NCI-H2081 treated with DMSO at 0.1 percent for 48 hours (cell line): ENCODE results near the gene MACC1.
"Not testable (repeated sequence)": the region's sequence is repeated elsewhere in the genome, so short reads cannot be mapped to it uniquely, and the experiment has no call there.

Experiments
- DNase-seq: peaks from one replicate; lab custom pipeline; 2025; lab: John Stamatoyannopoulos, UW

MACC1 gene

DNA sequence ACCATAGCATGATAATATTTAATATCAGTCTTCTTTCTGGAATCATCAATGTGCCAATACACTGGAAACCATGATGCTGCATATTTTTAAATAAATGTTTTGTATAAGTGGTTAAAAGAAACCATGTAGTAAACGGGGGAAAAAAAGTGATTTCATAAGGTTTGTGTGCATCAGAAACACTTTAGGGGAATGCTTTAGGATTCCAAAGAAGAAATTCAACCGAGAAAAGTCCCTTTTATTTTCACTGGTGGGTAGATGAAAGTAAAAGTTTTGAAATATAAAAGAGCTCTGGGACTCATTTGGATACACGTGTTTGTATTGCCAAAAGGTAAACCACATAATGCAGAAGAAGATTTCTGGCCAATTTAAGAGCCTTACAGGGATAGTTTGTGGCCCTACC is 11.9 kb upstream of the MACC1 start:
- DNase-seq = no peak

GRCh38 chr7:20228654-20229053 is 11.5 kb upstream of the MACC1 start:
- DNase-seq = no peak

DNA sequence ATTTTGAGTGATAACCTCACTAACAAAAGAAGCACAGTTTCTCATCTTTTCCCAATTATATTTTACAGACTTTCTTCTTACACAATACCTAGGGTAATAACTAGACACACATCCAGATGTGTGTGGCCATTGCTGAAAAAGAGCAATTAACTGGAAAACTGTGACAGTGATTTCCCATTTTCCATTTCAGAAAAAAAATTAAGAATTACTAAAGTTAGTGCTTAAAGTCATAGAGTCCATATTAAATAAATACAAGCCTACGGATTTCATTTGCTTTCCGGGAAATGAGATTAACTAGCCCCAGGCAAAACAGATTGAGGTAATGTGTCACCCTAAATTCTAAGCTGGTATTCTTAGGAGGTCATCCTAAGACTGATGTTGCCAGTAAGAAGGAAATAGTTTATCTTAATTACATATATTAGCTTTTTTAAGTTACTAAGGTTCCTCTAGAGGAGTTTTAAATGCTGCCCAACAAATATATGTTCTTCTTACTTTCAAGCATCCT is 10.2 kb upstream of the MACC1 start:
- no peak for DNase-seq

GRCh38 chr7:20226860-20227259 is 9.7 kb upstream of the MACC1 start:
- no peak for DNase-seq

DNA sequence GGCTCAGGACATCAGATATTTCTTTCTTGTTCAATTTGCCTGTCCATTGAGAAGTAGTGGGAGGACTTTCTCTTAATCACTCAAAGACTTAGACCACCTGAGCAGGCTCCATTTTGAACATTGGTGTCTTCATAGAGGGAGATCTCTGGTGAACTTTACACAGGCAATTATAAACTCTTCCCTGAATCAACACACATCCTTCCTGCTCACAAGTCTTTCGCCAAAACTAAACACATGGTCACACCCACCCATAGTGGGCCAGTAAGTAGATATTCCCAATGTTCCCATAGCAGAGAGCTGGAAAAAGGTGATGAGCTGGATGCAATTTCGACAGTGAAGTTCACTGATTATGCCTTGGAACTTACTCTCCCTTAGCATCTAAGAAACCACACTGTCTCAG is 8.2 kb upstream of the MACC1 start:
- no peak for DNase-seq

DNA sequence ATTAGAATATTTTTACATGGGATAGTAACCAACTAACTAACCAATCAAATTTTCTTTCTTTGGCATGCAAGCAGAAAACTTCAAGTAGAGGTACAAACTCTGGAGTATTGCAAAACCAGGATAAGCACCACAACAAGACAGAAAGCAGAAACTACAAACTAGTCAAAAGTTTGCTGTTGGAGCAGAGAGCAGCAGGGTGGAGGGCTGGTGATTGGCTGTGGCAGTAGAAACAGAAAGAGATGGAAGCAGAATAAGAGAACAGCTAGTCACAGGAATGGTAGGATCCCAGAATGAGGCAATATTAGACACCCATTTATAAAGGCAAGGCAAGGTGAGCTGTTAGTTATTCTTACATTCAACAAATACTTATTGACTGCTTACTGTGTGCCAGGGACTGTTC is 6.8 kb upstream of the MACC1 start:
- no peak for DNase-seq

DNA sequence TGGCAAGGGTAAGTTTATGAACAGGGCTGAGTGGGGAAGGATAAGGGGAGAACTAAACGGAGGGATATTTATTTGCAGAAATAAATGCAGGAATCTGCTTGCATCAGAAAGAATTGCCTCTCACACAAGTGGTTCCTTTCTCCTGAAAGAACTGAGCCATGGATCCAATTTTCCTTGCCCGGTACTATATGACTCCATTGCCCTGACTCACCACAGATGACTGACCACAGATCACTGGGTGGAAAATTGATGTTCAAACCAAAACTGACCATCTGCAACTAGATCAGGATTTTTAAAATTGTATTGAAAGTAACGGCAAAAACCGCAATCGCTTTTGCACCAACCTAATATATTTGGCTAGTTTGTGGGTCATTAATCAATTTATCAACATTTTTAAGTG is 6.2 kb upstream of the MACC1 start:
- DNase-seq = no peak

GRCh38 chr7:20222219-20222828 is 5.1 kb upstream of the MACC1 start:
- DNase-seq = no peak

DNA sequence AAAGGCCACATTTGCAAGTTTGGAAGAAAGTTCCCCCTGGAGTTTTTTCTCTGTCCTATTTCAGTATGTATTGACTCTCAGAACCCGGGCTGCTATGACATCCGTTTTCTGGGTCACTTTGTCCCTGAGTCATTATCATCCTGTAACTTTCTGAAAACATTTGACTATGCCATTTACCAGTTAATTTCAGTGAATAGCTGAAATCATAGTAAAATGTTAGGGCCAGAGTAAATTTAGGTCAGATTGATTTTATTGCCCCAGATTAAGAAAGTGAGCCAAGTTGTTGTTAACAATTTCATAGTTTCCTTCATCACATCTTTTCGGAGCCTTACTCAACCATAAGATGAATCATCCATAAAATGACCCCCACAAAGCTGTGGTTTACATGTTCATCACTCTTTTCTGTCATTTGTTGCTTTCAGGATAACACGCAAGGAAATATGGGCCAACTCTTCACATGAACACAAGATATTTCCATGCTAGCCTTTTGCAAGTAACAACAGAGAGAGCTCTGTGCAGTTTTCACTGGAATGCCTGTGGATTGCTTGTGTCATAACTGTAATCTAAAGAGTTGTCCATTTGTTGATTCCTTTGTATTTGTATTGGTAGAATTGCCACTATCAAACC is 3.9 kb upstream of the MACC1 start:
- DNase-seq = no peak

DNA sequence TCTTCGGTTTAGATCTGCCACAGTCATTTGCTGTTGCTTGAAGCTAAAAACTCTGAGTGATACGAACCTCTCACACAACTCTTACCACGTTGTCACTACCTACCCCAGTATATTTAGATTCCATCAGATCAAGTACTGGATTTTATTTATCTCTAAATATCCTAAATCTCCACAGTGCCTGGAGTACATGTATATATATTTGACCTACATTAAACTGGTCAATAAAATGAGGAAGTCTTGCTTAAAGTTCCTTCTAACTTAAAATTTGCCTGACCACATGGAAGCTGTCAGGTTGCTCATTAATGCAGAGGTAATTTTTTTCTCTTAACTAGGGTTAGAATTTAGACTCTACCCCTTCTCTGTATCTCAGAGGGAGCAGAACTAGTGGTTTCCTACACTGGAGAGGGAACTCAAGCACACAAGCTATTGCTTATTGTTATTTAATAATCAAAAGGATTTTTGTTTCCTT is 3.1 kb upstream of the MACC1 start:
- DNase-seq = no peak

DNA sequence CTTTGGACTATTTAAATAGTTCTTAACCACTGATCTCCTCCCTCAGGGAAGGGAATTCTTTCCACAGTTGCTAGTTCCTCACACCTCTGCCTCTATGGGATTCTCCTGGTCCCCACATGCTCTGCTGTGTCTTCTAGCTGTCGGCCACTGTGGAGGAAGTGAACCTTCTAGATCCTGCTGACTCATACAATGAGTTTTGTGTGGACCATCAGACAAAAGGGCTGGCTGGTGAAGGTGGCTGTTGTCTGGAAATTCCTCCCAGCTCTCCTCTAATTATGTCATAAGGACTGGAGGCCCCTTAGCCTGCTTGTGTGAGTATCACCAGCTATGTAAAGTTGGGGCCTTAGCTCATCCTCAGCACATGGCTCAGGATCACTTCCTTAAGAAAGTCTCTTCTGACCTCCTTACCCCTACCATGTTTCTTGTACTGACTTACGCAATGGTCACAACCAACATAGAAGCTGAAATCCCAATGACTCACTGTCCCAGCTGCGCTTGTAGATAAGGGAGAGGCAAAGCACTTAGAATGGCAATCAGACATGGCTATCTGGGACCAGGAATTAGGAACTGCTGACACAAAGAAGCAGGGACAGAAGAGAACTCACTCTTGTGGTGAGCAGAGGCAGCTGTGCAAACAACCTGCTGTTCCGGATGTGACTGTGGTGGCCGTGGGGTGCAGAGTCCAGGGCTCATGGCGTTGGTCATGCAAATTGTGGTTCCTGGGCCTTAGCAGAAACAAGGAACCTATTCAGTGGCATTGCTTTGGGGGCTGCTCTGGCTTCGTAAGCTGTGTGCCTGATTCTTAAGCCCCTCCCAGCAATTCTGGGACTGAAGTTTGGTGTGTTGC is 2.5 kb upstream of the MACC1 start:
- DNase-seq = no peak

GRCh38 chr7:20219062-20219445 is 1.9 kb upstream of the MACC1 start:
- DNase-seq = no peak

DNA sequence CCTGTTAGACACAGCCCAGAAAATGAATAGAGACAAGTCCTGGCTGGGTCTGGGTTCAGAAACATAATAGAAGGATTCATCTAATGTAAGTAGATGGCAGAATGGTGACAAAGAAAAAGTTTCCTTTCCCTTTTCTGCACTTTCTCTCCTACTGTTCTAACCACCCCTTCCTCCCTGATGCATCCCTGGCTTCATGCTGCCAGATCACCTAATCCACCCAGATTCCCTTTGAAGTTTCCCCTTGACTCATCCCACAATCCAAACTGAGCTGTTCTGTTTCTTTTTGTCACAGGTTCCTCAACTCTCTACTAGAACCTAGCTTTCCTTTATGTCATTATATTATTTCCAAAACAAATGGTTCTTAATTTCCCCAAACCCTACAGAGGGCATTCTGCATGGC is 1.1 kb upstream of the MACC1 start:
- DNase-seq = no peak

DNA sequence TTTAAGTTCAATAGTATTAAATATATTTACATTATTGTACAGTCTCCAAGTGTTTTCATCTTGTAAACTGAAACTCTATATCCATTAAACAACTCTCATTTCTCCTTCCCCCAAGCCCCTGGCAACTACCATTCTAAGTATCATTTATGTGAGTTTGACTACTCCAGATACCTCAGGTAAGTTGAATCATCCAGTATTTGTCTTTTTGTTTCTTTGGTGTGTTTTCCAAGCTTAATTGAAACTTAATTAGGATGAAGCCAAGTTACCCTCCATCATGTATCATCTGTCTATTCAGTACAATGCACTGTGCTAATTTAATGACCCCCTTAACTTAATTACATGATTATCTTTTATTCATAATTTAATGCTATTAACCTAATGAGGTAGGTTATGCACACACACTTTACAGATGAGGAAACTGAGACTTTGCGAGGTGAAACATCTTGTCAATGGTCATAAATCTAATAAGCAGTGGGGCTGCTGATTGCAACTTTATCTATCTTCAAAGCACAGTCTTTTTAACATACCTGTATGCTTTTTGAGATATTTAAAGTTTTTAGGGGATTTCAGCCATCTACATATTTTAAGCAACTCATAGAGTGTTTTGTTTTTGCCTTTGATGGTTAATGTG is 663 bp downstream of the MACC1 start:
- DNase-seq = no peak

- no peak for DNase-seq
These were observed 2.1 kb downstream of the MACC1 start for GRCh38 chr7:20214921-20215669.

- no peak for DNase-seq
These were observed 3.1 kb downstream of the MACC1 start for GRCh38 chr7:20214132-20214531.

DNA sequence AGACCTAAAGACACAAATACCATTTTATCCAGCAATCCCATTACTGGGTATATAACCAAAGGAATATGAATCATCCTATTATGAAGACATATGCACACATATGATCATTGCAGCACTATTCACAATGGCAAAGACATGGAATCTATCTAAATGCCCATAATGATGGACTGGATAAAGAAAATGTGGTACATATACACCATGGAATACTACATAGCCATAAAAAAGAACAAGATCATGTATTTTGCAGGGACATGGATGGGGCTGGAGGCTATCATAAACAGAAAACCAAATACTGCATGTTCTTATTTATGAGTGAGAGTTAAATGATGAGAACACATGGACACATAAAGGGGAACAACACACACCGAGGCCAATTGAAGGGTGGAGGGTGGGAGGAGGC is 3.8 kb downstream of the MACC1 start:
- no peak for DNase-seq

GRCh38 chr7:20211376-20211775 is 5.8 kb downstream of the MACC1 start:
- DNase-seq = no peak

- DNase-seq = no peak
These were observed 8.4 kb downstream of the MACC1 start for GRCh38 chr7:20208651-20209307.

GRCh38 chr7:20207811-20208210 is 9.4 kb downstream of the MACC1 start:
- not testable (repeated sequence) for DNase-seq
